ENCODE measurements around the gene ZNF785. TPM values are rescaled to one million over a fixed set of nuclear protein-coding genes. Genes with fewer than 3 reads are reported as not detected.

Gene ZNF785
- total and polyA plus RNA-seq, 2 donors (not counting 1 experiment from before 2014, with no cell fraction given), result 12.2 to 39.7 TPM

- no peak for DNase-seq
- Histone ChIP-seq H3K79me2 (ENCODE audit: control insufficient read depth, insufficient read depth, low read length) (no peaks in the 10 kb centered on the region), H3K9ac (ENCODE audit: low read length) (no peak overlapping the region), H4K20me1 (ENCODE audit: control insufficient read depth, insufficient read depth, low read length, poor library complexity, severe bottlenecking) (no peaks in the 10 kb centered on the region), H3K4me3 (ENCODE audit: control extremely low read depth in 1 of 5, extremely low read depth in 1 of 5, insufficient read depth in 1 of 5, low read depth in 2 of 5, low read length in 4 of 5) (no peak overlapping the region), H3K36me3 (replicated peaks in 1 of 2; ENCODE audit: control extremely low read depth in 1 of 2, control insufficient read depth in 1 of 2, extremely low read depth in 1 of 2, insufficient read depth in 2 of 2, low read length in 1 of 2) (no peaks in the 10 kb centered on the region), H3K27ac (ENCODE audit: low read length in 2 of 2) (no peak overlapping the region), H3K27me3 (replicated peaks in 1 of 4; ENCODE audit: control extremely low read depth in 1 of 4, control insufficient read depth in 3 of 4, insufficient read depth in 4 of 4, low read length in 3 of 4) (no peaks in the 10 kb centered on the region), H3K9me3 (ENCODE audit: control extremely low read depth in 1 of 3, control insufficient read depth in 2 of 3, insufficient read depth in 1 of 3, low read length in 2 of 3) (peaks cover 0 to 3% (median 0%) of the 10 kb centered on the region in 3 donors), H2AFZ (ENCODE audit: insufficient read depth, low read depth, low read length, poor library complexity, severe bottlenecking) (no peak overlapping the region), H3K4me1 (ENCODE audit: control insufficient read depth in 2 of 2, insufficient read depth in 2 of 2, low read length in 2 of 2) (no peaks in the 10 kb centered on the region), H3K4me2 (replicated peaks; ENCODE audit: low read depth, low read length, poor library complexity, severe bottlenecking) (no peak overlapping the region)
- Mint-ChIP-seq H3K27ac (no peak overlapping the region), H3K9me3 (ENCODE audit: insufficient read depth) (no peaks in the 10 kb centered on the region), H3K4me1 (no peaks in the 10 kb centered on the region), H3K27me3 (peaks cover 18% of the 10 kb centered on the region), H3K4me3 (no peak overlapping the region)
- intact Hi-C loops (cut with micrococcal nuclease), result no loop called here
- TF ChIP-seq CTCF (IDR thresholded peaks at IDR 0.05) (no peak), EZH2 (IDR thresholded peaks at IDR 0.05; ENCODE audit: borderline replicate concordance, insufficient read depth, low read depth, low read length, poor library complexity, severe bottlenecking) (no peak)
- CTCF ChIA-PET, result interaction anchor here (1.0 kb wide), 1 partner anchor 9 kb away, joined by 3 read pairs; no protein-coding TSS in a partner anchor
- WGBS (ENCODE audit: insufficient coverage), result 63% methylated on average over 9 of the region's 10 CpGs
- ATAC-seq (ENCODE audit: low read depth), result no peak
- POLR2A ChIA-PET, result interaction anchor here (0.5 kb wide), 1 partner anchor 20 kb away, joined by 3 read pairs; no protein-coding TSS in a partner anchor
These were observed 37.0 kb upstream of the ZNF785 start for GRCh38 chr16:30622455-30623032.

GRCh38 chr16:30621765-30622164, 36.3 kb upstream of the ZNF785 start:
- Histone ChIP-seq H3K4me1 (ENCODE audit: control insufficient read depth in 2 of 2, insufficient read depth in 2 of 2, low read length in 2 of 2) (no peaks in the 10 kb centered on the region), H3K36me3 (replicated peaks in 1 of 2; ENCODE audit: control extremely low read depth in 1 of 2, control insufficient read depth in 1 of 2, extremely low read depth in 1 of 2, insufficient read depth in 2 of 2, low read length in 1 of 2) (no peaks in the 10 kb centered on the region), H3K79me2 (ENCODE audit: control insufficient read depth, insufficient read depth, low read length) (no peaks in the 10 kb centered on the region), H3K27me3 (replicated peaks in 1 of 4; ENCODE audit: control extremely low read depth in 1 of 4, control insufficient read depth in 3 of 4, insufficient read depth in 4 of 4, low read length in 3 of 4) (no peaks in the 10 kb centered on the region), H3K4me3 (ENCODE audit: control extremely low read depth in 1 of 5, extremely low read depth in 1 of 5, insufficient read depth in 1 of 5, low read depth in 2 of 5, low read length in 4 of 5) (no peak overlapping the region), H3K9me3 (ENCODE audit: control extremely low read depth in 1 of 3, control insufficient read depth in 2 of 3, insufficient read depth in 1 of 3, low read length in 2 of 3) (peaks cover 0 to 3% (median 0%) of the 10 kb centered on the region in 3 donors), H3K9ac (ENCODE audit: low read length) (no peak overlapping the region), H3K4me2 (replicated peaks; ENCODE audit: low read depth, low read length, poor library complexity, severe bottlenecking) (no peak overlapping the region), H4K20me1 (ENCODE audit: control insufficient read depth, insufficient read depth, low read length, poor library complexity, severe bottlenecking) (no peaks in the 10 kb centered on the region), H3K27ac (ENCODE audit: low read length in 2 of 2) (no peak overlapping the region), H2AFZ (ENCODE audit: insufficient read depth, low read depth, low read length, poor library complexity, severe bottlenecking) (no peak overlapping the region)
- ATAC-seq (ENCODE audit: low read depth), result no peak
- ChIA-PET CTCF (no interaction called here), POLR2A (interaction anchor here (0.5 kb wide), 1 partner anchor 19 kb away, joined by 3 read pairs; no protein-coding TSS in a partner anchor)
- Mint-ChIP-seq H3K9me3 (ENCODE audit: insufficient read depth) (no peaks in the 10 kb centered on the region), H3K4me1 (no peaks in the 10 kb centered on the region), H3K27me3 (peaks cover 21% of the 10 kb centered on the region), H3K27ac (no peak overlapping the region), H3K4me3 (no peak overlapping the region)
- TF ChIP-seq CTCF (IDR thresholded peaks at IDR 0.05) (no peak), EZH2 (IDR thresholded peaks at IDR 0.05; ENCODE audit: borderline replicate concordance, insufficient read depth, low read depth, low read length, poor library complexity, severe bottlenecking) (no peak)
- 90% methylated on average over 3 of the region's 5 CpGs for WGBS (ENCODE audit: insufficient coverage)
- no peak for DNase-seq
- intact Hi-C loops (cut with micrococcal nuclease), result no loop called here

All from B cell (primary cell).